ENCODE results near the gene ACSF2. TPM values are rescaled to one million over a fixed set of nuclear protein-coding genes. Genes with fewer than 3 reads are reported as not detected.
A peak's percentile ranks its signal among the peaks of the same experiment; 100 is the strongest.

ACSF2 gene
- total and polyA plus RNA-seq, 2 of the 13 experiments (the other 11 are each of a cell fraction or from before 2014, with no cell fraction given): 87.3 to 109 TPM

DNA sequence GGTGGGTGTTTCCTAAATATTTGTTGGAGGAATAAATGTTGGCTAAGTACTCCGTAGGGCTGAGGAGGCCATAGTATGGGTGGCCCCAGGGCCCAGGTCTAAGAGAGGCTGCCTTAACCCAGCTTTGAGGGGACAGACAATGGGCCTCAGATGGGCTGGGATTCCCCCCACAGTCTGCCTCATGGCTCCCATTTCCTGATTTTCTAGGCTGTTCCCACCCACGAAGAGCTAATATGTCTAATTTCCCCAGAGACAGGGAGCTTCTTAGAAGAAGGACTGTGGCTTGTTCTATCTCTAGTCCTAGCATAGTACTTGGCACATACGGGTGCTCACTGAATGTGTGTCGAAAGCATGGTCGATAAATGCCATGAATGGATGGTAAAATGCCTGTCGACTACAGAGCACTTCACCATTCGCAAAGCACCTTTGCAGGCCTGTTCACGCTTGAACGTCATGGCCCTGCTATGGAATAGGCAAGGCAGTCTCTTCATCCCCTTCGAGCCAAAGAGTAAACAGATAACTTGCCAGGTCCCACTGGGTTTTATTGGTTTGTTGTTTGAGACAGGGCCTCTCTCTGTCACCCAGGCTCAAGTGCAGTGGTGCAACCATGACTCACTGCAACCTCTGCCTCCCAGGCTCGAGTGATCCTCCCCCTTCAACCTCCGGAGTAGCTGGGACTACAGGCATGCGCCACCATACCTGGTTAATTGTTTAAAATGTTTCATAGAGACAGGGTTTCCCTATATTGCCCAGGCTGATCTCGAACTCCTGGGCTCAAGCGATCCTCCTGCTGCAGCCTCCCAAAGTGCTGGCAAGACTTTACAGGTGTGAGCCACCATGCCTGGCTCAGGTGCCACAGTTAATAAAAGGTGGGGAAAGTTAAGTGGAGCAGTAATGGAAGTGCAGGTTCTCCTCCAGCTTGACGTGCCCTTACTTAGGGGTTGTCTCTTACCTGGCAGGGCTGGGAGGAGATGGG is 33.0 kb downstream of the ACSF2 start (continued):
- TF ChIP-seq ZBTB1 (CRISPR knock-in tag; IDR thresholded peaks at IDR 0.05; ENCODE audit: borderline replicate concordance) (no peak), MIXL1 (CRISPR knock-in tag; IDR thresholded peaks at IDR 0.05) (peak; percentile 42; the same call in 1 of the 2 replicates), SOX5 (CRISPR knock-in tag; IDR thresholded peaks at IDR 0.05; ENCODE audit: borderline replicate concordance) (peak; percentile 75; the same call in 1 of the 2 replicates), ZNF234 (CRISPR knock-in tag; conservative IDR thresholded peaks at IDR 0.05) (no peak), ZNF678 (CRISPR knock-in tag; IDR thresholded peaks at IDR 0.05) (no peak), TEAD3 (CRISPR knock-in tag; optimal IDR thresholded peaks at IDR 0.05; ENCODE audit: borderline replicate concordance) (peak; percentile 71), RORA (CRISPR knock-in tag; IDR thresholded peaks at IDR 0.05) (no peak), ZNF619 (CRISPR knock-in tag; IDR thresholded peaks at IDR 0.05) (no peak), EP300 (IDR thresholded peaks at IDR 0.05; ENCODE audit: low read depth in 2 of 2, low read length in 2 of 2) (peak; percentile 39 to 57; a peak in 2 of 4 replicates), EP300 (CRISPR knock-in tag; IDR thresholded peaks at IDR 0.05; ENCODE audit: borderline replicate concordance) (no peak; the same call in 1 of the 2 replicates), SMAD1 (CRISPR knock-in tag; IDR thresholded peaks at IDR 0.05; ENCODE audit: borderline replicate concordance, low read depth) (no peak), ZNF776 (CRISPR knock-in tag; IDR thresholded peaks at IDR 0.05) (peak; percentile 1; the same call in 1 of the 2 replicates), PLRG1 (conservative IDR thresholded peaks at IDR 0.05) (no peak), MAFG (CRISPR knock-in tag; IDR thresholded peaks at IDR 0.05) (no peak), ZNF44 (CRISPR knock-in tag; IDR thresholded peaks at IDR 0.05) (no peak), SP2 (CRISPR knock-in tag; IDR thresholded peaks at IDR 0.05) (no peak), ZFY (CRISPR knock-in tag; IDR thresholded peaks at IDR 0.05) (peak; percentile 75), ZNF781 (CRISPR knock-in tag; IDR thresholded peaks at IDR 0.05; ENCODE audit: borderline replicate concordance, not compliant biosample characterization) (no peak), SAP130 (CRISPR knock-in tag; IDR thresholded peaks at IDR 0.05; ENCODE audit: low read depth) (peak; percentile 92)
- TF ChIP-seq, protein P1, sequence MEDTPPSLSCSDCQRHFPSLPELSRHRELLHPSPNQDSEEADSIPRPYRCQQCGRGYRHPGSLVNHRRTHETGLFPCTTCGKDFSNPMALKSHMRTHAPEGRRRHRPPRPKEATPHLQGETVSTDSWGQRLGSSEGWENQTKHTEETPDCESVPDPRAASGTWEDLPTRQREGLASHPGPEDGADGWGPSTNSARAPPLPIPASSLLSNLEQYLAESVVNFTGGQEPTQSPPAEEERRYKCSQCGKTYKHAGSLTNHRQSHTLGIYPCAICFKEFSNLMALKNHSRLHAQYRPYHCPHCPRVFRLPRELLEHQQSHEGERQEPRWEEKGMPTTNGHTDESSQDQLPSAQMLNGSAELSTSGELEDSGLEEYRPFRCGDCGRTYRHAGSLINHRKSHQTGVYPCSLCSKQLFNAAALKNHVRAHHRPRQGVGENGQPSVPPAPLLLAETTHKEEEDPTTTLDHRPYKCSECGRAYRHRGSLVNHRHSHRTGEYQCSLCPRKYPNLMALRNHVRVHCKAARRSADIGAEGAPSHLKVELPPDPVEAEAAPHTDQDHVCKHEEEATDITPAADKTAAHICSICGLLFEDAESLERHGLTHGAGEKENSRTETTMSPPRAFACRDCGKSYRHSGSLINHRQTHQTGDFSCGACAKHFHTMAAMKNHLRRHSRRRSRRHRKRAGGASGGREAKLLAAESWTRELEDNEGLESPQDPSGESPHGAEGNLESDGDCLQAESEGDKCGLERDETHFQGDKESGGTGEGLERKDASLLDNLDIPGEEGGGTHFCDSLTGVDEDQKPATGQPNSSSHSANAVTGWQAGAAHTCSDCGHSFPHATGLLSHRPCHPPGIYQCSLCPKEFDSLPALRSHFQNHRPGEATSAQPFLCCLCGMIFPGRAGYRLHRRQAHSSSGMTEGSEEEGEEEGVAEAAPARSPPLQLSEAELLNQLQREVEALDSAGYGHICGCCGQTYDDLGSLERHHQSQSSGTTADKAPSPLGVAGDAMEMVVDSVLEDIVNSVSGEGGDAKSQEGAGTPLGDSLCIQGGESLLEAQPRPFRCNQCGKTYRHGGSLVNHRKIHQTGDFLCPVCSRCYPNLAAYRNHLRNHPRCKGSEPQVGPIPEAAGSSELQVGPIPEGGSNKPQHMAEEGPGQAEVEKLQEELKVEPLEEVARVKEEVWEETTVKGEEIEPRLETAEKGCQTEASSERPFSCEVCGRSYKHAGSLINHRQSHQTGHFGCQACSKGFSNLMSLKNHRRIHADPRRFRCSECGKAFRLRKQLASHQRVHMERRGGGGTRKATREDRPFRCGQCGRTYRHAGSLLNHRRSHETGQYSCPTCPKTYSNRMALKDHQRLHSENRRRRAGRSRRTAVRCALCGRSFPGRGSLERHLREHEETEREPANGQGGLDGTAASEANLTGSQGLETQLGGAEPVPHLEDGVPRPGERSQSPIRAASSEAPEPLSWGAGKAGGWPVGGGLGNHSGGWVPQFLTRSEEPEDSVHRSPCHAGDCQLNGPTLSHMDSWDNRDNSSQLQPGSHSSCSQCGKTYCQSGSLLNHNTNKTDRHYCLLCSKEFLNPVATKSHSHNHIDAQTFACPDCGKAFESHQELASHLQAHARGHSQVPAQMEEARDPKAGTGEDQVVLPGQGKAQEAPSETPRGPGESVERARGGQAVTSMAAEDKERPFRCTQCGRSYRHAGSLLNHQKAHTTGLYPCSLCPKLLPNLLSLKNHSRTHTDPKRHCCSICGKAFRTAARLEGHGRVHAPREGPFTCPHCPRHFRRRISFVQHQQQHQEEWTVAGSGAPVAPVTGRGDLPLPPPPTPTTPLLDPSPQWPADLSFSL (CRISPR knock-in tag; IDR thresholded peaks at IDR 0.05): no peak
- TF ChIP-seq, protein P2, sequence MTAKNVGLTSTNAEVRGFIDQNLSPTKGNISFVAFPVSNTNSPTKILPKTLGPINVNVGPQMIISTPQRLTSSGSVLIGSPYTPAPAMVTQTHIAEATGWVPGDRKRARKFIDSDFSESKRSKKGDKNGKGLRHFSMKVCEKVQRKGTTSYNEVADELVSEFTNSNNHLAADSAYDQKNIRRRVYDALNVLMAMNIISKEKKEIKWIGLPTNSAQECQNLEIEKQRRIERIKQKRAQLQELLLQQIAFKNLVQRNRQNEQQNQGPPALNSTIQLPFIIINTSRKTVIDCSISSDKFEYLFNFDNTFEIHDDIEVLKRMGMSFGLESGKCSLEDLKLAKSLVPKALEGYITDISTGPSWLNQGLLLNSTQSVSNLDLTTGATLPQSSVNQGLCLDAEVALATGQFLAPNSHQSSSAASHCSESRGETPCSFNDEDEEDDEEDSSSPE (CRISPR knock-in tag; IDR thresholded peaks at IDR 0.05): no peak
- TF ChIP-seq, protein P3, sequence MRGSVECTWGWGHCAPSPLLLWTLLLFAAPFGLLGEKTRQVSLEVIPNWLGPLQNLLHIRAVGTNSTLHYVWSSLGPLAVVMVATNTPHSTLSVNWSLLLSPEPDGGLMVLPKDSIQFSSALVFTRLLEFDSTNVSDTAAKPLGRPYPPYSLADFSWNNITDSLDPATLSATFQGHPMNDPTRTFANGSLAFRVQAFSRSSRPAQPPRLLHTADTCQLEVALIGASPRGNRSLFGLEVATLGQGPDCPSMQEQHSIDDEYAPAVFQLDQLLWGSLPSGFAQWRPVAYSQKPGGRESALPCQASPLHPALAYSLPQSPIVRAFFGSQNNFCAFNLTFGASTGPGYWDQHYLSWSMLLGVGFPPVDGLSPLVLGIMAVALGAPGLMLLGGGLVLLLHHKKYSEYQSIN (CRISPR knock-in tag; IDR thresholded peaks at IDR 0.05; ENCODE audit: borderline replicate concordance): no peak

All from HepG2 (cell line).